Measurements from ENCODE around the gene ELMO1. TPM values are rescaled to one million over a fixed set of nuclear protein-coding genes. Genes with fewer than 3 reads are reported as not detected.

ELMO1 gene
- total and polyA plus RNA-seq, 2 of the 13 experiments (the other 11 are each of a cell fraction or from before 2014, with no cell fraction given) = 0.11 to 0.17 TPM

DNA sequence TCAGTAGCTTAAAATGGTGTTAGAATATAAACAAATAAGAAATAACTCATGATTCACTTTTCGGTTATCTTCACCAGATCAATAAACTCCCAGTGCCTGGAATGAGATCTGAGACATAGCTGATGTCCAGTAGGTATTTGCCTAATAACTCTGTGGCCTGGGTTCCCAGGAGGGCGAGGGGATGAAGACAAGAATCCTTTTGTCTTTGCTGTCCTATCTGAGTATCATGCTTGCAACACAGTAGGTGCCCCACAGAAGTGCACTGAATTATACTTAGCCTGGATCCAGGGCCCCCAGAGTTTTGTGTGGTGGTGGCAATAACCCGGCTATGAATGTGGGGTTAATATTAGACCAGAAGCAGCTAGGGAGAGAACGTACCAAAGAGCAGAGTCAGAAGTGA is 374.3 kb downstream of the ELMO1 start (continued):
- TF ChIP-seq IRX3 (CRISPR knock-in tag; IDR thresholded peaks at IDR 0.05; ENCODE audit: borderline replicate concordance, low read depth) = no peak
- TF ChIP-seq ZNF350 (CRISPR knock-in tag; IDR thresholded peaks at IDR 0.05; ENCODE audit: borderline replicate concordance, low read depth) = no peak
- TF ChIP-seq ZNF569 (CRISPR knock-in tag; IDR thresholded peaks at IDR 0.05; ENCODE audit: borderline replicate concordance) = no peak
- no peak for TF ChIP-seq ZNF546 (CRISPR knock-in tag; conservative IDR thresholded peaks at IDR 0.05)
- no peak for TF ChIP-seq PHF8 (CRISPR knock-in tag; IDR thresholded peaks at IDR 0.05)
- TF ChIP-seq NCOA5 (CRISPR knock-in tag; IDR thresholded peaks at IDR 0.05) = no peak
- TF ChIP-seq CENPX (CRISPR knock-in tag; IDR thresholded peaks at IDR 0.05) = no peak
- TF ChIP-seq SMAD9 (CRISPR knock-in tag; IDR thresholded peaks at IDR 0.05) = no peak
- TF ChIP-seq BHLHE40 (IDR thresholded peaks at IDR 0.05; ENCODE audit: low read length) = no peak
- 0 out of 2 replicates have a peak, but pooled peaks have one; percentile 53 for TF ChIP-seq ZFP90 (CRISPR knock-in tag; IDR thresholded peaks at IDR 0.05; ENCODE audit: borderline replicate concordance)
- TF ChIP-seq, protein P1, sequence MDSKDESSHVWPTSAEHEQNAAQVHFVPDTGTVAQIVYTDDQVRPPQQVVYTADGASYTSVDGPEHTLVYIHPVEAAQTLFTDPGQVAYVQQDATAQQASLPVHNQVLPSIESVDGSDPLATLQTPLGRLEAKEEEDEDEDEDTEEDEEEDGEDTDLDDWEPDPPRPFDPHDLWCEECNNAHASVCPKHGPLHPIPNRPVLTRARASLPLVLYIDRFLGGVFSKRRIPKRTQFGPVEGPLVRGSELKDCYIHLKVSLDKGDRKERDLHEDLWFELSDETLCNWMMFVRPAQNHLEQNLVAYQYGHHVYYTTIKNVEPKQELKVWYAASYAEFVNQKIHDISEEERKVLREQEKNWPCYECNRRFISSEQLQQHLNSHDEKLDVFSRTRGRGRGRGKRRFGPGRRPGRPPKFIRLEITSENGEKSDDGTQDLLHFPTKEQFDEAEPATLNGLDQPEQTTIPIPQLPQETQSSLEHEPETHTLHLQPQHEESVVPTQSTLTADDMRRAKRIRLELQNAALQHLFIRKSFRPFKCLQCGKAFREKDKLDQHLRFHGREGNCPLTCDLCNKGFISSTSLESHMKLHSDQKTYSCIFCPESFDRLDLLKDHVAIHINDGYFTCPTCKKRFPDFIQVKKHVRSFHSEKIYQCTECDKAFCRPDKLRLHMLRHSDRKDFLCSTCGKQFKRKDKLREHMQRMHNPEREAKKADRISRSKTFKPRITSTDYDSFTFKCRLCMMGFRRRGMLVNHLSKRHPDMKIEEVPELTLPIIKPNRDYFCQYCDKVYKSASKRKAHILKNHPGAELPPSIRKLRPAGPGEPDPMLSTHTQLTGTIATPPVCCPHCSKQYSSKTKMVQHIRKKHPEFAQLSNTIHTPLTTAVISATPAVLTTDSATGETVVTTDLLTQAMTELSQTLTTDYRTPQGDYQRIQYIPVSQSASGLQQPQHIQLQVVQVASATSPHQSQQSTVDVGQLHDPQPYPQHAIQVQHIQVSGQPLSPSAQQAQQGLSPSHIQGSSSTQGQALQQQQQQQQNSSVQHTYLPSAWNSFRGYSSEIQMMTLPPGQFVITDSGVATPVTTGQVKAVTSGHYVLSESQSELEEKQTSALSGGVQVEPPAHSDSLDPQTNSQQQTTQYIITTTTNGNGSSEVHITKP (CRISPR knock-in tag; IDR thresholded peaks at IDR 0.05; ENCODE audit: low read depth) = peak; percentile 55; the same call in 1 of the 2 replicates
- TF ChIP-seq ZNF557 (CRISPR knock-in tag; IDR thresholded peaks at IDR 0.05) = 0 out of 2 replicates have a peak, but pooled peaks have one; percentile 27
- no peak for TF ChIP-seq ZNF547 (CRISPR knock-in tag; IDR thresholded peaks at IDR 0.05)
- TF ChIP-seq ZZZ3 (CRISPR knock-in tag; IDR thresholded peaks at IDR 0.05; ENCODE audit: borderline replicate concordance) = no peak
- TF ChIP-seq ZNF549 (CRISPR knock-in tag; IDR thresholded peaks at IDR 0.05) = no peak
- TF ChIP-seq, protein P2, sequence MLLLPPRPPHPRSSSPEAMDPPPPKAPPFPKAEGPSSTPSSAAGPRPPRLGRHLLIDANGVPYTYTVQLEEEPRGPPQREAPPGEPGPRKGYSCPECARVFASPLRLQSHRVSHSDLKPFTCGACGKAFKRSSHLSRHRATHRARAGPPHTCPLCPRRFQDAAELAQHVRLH (CRISPR knock-in tag; IDR thresholded peaks at IDR 0.05; ENCODE audit: borderline replicate concordance, low read depth) = no peak
- 0 out of 2 replicates have a peak, but pooled peaks have one; percentile 26 for TF ChIP-seq ZNF562 (CRISPR knock-in tag; IDR thresholded peaks at IDR 0.05; ENCODE audit: borderline replicate concordance)
- TF ChIP-seq, protein P3, sequence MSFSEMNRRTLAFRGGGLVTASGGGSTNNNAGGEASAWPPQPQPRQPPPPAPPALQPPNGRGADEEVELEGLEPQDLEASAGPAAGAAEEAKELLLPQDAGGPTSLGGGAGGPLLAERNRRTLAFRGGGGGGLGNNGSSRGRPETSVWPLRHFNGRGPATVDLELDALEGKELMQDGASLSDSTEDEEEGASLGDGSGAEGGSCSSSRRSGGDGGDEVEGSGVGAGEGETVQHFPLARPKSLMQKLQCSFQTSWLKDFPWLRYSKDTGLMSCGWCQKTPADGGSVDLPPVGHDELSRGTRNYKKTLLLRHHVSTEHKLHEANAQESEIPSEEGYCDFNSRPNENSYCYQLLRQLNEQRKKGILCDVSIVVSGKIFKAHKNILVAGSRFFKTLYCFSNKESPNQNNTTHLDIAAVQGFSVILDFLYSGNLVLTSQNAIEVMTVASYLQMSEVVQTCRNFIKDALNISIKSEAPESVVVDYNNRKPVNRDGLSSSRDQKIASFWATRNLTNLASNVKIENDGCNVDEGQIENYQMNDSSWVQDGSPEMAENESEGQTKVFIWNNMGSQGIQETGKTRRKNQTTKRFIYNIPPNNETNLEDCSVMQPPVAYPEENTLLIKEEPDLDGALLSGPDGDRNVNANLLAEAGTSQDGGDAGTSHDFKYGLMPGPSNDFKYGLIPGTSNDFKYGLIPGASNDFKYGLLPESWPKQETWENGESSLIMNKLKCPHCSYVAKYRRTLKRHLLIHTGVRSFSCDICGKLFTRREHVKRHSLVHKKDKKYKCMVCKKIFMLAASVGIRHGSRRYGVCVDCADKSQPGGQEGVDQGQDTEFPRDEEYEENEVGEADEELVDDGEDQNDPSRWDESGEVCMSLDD (CRISPR knock-in tag; IDR thresholded peaks at IDR 0.05; ENCODE audit: borderline replicate concordance) = peak; percentile 91; the same call in 1 of the 2 replicates
- TF ChIP-seq ATF7 (IDR thresholded peaks at IDR 0.05) = no peak
- TF ChIP-seq ATF7 (CRISPR knock-in tag; IDR thresholded peaks at IDR 0.05) = no peak
- no peak for TF ChIP-seq SYNCRIP (IDR thresholded peaks at IDR 0.05; ENCODE audit: insufficient read depth, low read depth, low read length)
- TF ChIP-seq, protein P4, sequence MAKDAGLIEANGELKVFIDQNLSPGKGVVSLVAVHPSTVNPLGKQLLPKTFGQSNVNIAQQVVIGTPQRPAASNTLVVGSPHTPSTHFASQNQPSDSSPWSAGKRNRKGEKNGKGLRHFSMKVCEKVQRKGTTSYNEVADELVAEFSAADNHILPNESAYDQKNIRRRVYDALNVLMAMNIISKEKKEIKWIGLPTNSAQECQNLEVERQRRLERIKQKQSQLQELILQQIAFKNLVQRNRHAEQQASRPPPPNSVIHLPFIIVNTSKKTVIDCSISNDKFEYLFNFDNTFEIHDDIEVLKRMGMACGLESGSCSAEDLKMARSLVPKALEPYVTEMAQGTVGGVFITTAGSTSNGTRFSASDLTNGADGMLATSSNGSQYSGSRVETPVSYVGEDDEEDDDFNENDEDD (CRISPR knock-in tag; IDR thresholded peaks at IDR 0.05; ENCODE audit: borderline replicate concordance) = no peak
- TF ChIP-seq HIVEP1 (CRISPR knock-in tag; IDR thresholded peaks at IDR 0.05) = no peak
- no peak for TF ChIP-seq ARID2 (CRISPR knock-in tag; IDR thresholded peaks at IDR 0.05; ENCODE audit: borderline replicate concordance)
- TF ChIP-seq ZNF17 (CRISPR knock-in tag; IDR thresholded peaks at IDR 0.05) = no peak

Data from HepG2 (cell line).